ENCODE data around the gene TBC1D9B. TPM values are rescaled to one million over a fixed set of nuclear protein-coding genes. Genes with fewer than 3 reads are reported as not detected.

TBC1D9B gene
- polyA plus RNA-seq, 1 experiment = 41.1 TPM

GRCh38 chr5:179821298-179822058 is 86.2 kb downstream of the TBC1D9B start:
- no peaks in the 10 kb centered on the region; the same call in 1 of the 2 replicates for H3K9me3 ChIP-seq (ENCODE audit: control insufficient read depth, insufficient read depth, low read length)
- TF ChIP-seq, protein P1, sequence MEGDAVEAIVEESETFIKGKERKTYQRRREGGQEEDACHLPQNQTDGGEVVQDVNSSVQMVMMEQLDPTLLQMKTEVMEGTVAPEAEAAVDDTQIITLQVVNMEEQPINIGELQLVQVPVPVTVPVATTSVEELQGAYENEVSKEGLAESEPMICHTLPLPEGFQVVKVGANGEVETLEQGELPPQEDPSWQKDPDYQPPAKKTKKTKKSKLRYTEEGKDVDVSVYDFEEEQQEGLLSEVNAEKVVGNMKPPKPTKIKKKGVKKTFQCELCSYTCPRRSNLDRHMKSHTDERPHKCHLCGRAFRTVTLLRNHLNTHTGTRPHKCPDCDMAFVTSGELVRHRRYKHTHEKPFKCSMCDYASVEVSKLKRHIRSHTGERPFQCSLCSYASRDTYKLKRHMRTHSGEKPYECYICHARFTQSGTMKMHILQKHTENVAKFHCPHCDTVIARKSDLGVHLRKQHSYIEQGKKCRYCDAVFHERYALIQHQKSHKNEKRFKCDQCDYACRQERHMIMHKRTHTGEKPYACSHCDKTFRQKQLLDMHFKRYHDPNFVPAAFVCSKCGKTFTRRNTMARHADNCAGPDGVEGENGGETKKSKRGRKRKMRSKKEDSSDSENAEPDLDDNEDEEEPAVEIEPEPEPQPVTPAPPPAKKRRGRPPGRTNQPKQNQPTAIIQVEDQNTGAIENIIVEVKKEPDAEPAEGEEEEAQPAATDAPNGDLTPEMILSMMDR (IDR thresholded peaks at IDR 0.05; ENCODE audit: low read depth, low read length) = no peak
- peak overlapping the region; percentile 94 for H3K4me3 ChIP-seq (ENCODE audit: low read depth, low read length)
- no peaks in the 10 kb centered on the region for H3K27me3 ChIP-seq (ENCODE audit: control insufficient read depth, insufficient read depth, low read length)
- POLR2A ChIA-PET = interaction anchor here (0.5 to 1.5 kb wide), 12 partner anchors 9 to 225 kb away, joined by 3 to 14 read pairs (median 6); partner anchors contain the start of gene MAML1
- peak overlapping the region; percentile 73 for H3K27ac ChIP-seq (ENCODE audit: low read depth, low read length)
- DNase-seq (ENCODE audit: low read depth, low spot score) = peak; percentile 75
- CTCF ChIA-PET = interaction anchor here (2.1 kb wide), 1 partner anchor 20 kb away, joined by 6 read pairs; no protein-coding TSS in a partner anchor

- no peaks in the 10 kb centered on the region for H3K27me3 ChIP-seq (ENCODE audit: control insufficient read depth, insufficient read depth, low read length)
- ChIA-PET CTCF (no interaction called here), POLR2A (interaction anchor here (0.6 to 2.9 kb wide), 12 partner anchors 10 to 224 kb away, joined by 3 to 14 read pairs (median 6); partner anchors contain the start of genes HNRNPH1 and MAML1)
- TF ChIP-seq, protein P1 (IDR thresholded peaks at IDR 0.05; ENCODE audit: low read depth, low read length) = no peak
- peak; percentile 55 for DNase-seq (ENCODE audit: low read depth, low spot score)
- peak within 1 kb of the TSS; percentile 94 for H3K4me3 ChIP-seq (ENCODE audit: low read depth, low read length)
- peak within 1 kb of the TSS; percentile 99 for H3K27ac ChIP-seq (ENCODE audit: low read depth, low read length)
- H3K9me3 ChIP-seq (ENCODE audit: control insufficient read depth, insufficient read depth, low read length) = no peaks in the 10 kb centered on the region; the same call in 1 of the 2 replicates
Observed at GRCh38 chr5:179820483-179821297, 87.0 kb downstream of the TBC1D9B start, which contains the start of gene SQSTM1. SQSTM1 (plus strand) TSS chr5:179820905; CDS start chr5:179820937, 32 bp downstream.

GRCh38 chr5:179820127-179820482 is 87.6 kb downstream of the TBC1D9B start:
- ChIA-PET CTCF (no interaction called here), POLR2A (interaction anchor here (0.6 to 2.9 kb wide), 11 partner anchors 9 to 223 kb away, joined by 3 to 14 read pairs (median 7); partner anchors contain the start of genes HNRNPH1 and MAML1)
- peak overlapping the region; percentile 99 for H3K27ac ChIP-seq (ENCODE audit: low read depth, low read length)
- DNase-seq (ENCODE audit: low read depth, low spot score) = no peak
- H3K27me3 ChIP-seq (ENCODE audit: control insufficient read depth, insufficient read depth, low read length) = no peaks in the 10 kb centered on the region
- H3K4me3 ChIP-seq (ENCODE audit: low read depth, low read length) = peak overlapping the region; percentile 94
- TF ChIP-seq, protein P1 (IDR thresholded peaks at IDR 0.05; ENCODE audit: low read depth, low read length) = no peak
- H3K9me3 ChIP-seq (ENCODE audit: control insufficient read depth, insufficient read depth, low read length) = no peaks in the 10 kb centered on the region; the same call in 1 of the 2 replicates

- H3K27me3 ChIP-seq (ENCODE audit: control insufficient read depth, insufficient read depth, low read length) = no peaks in the 10 kb centered on the region
- no peak for DNase-seq (ENCODE audit: low read depth, low spot score)
- TF ChIP-seq, protein P1 (IDR thresholded peaks at IDR 0.05; ENCODE audit: low read depth, low read length) = no peak
- POLR2A ChIA-PET = interaction anchor here (0.6 to 2.9 kb wide), 9 partner anchors 8 to 196 kb away, joined by 3 to 14 read pairs (median 5); partner anchors contain the start of gene HNRNPH1
- H3K4me3 ChIP-seq (ENCODE audit: low read depth, low read length) = peak overlapping the region; percentile 29; the same call in 1 of the 2 replicates
- CTCF ChIA-PET = no interaction called here
- H3K27ac ChIP-seq (ENCODE audit: low read depth, low read length) = peak overlapping the region; percentile 99
- H3K9me3 ChIP-seq (ENCODE audit: control insufficient read depth, insufficient read depth, low read length) = no peaks in the 10 kb centered on the region; the same call in 1 of the 2 replicates
Observed at GRCh38 chr5:179819296-179820126, 88.2 kb downstream of the TBC1D9B start.

Measured in AG04450 (cell line).